ENCODE results near the gene MCRIP1.

MCRIP1 gene

GRCh38 chr17:81867170-81867990 lies 34.3 kb upstream of the MCRIP1 start:
- no peaks in the 10 kb centered on the region for H3K27me3 ChIP-seq (ENCODE audit: control insufficient read depth, insufficient read depth, low read length)
- H3K4me1 ChIP-seq (ENCODE audit: control insufficient read depth, insufficient read depth, low read length), result peaks cover 12% of the 10 kb centered on the region
- no peak overlapping the region for H3K4me3 ChIP-seq (ENCODE audit: low read length)
- H3K27ac ChIP-seq (ENCODE audit: low read depth, low read length), result peak overlapping the region; percentile 15
- peaks cover 11% of the 10 kb centered on the region for H3K36me3 ChIP-seq (ENCODE audit: control insufficient read depth, insufficient read depth, low read length)
- no peak overlapping the region for H3K9ac ChIP-seq (ENCODE audit: low read length)

GRCh38 chr17:81866440-81867169 lies 33.5 kb upstream of the MCRIP1 start:
- peaks cover 11% of the 10 kb centered on the region for H3K36me3 ChIP-seq (ENCODE audit: control insufficient read depth, insufficient read depth, low read length)
- H3K27me3 ChIP-seq (ENCODE audit: control insufficient read depth, insufficient read depth, low read length), result no peaks in the 10 kb centered on the region
- H3K27ac ChIP-seq (ENCODE audit: low read depth, low read length), result peak overlapping the region; percentile 15
- peaks cover 9% of the 10 kb centered on the region for H3K4me1 ChIP-seq (ENCODE audit: control insufficient read depth, insufficient read depth, low read length)
- no peak overlapping the region for H3K4me3 ChIP-seq (ENCODE audit: low read length)
- peak overlapping the region; percentile 32 for H3K9ac ChIP-seq (ENCODE audit: low read length)

GRCh38 chr17:81865733-81866439 lies 32.8 kb upstream of the MCRIP1 start:
- Histone ChIP-seq H3K27ac (ENCODE audit: low read depth, low read length) (no peak overlapping the region), H3K27me3 (ENCODE audit: control insufficient read depth, insufficient read depth, low read length) (no peaks in the 10 kb centered on the region), H3K9ac (ENCODE audit: low read length) (peak overlapping the region; percentile 32), H3K36me3 (ENCODE audit: control insufficient read depth, insufficient read depth, low read length) (peaks cover 11% of the 10 kb centered on the region), H3K4me1 (ENCODE audit: control insufficient read depth, insufficient read depth, low read length) (peaks cover 12% of the 10 kb centered on the region), H3K4me3 (ENCODE audit: low read length) (no peak overlapping the region)

GRCh38 chr17:81865358-81865732 lies 32.3 kb upstream of the MCRIP1 start:
- Histone ChIP-seq H3K4me3 (ENCODE audit: low read length) (no peak overlapping the region), H3K36me3 (ENCODE audit: control insufficient read depth, insufficient read depth, low read length) (peaks cover 11% of the 10 kb centered on the region), H3K4me1 (ENCODE audit: control insufficient read depth, insufficient read depth, low read length) (peaks cover 12% of the 10 kb centered on the region), H3K27ac (ENCODE audit: low read depth, low read length) (no peak overlapping the region), H3K27me3 (ENCODE audit: control insufficient read depth, insufficient read depth, low read length) (no peaks in the 10 kb centered on the region), H3K9ac (ENCODE audit: low read length) (no peak overlapping the region)

- H3K36me3 ChIP-seq (ENCODE audit: control insufficient read depth, insufficient read depth, low read length), result peaks cover 9% of the 10 kb centered on the region
- H3K27ac ChIP-seq (ENCODE audit: low read depth, low read length), result no peak overlapping the region
- peaks cover 13% of the 10 kb centered on the region for H3K4me1 ChIP-seq (ENCODE audit: control insufficient read depth, insufficient read depth, low read length)
- no peaks in the 10 kb centered on the region for H3K27me3 ChIP-seq (ENCODE audit: control insufficient read depth, insufficient read depth, low read length)
- H3K9ac ChIP-seq (ENCODE audit: low read length), result no peak overlapping the region
- no peak overlapping the region for H3K4me3 ChIP-seq (ENCODE audit: low read length)
These were observed 31.0 kb upstream of the MCRIP1 start for GRCh38 chr17:81863833-81864768.

- peaks cover 18% of the 10 kb centered on the region for H3K4me1 ChIP-seq (ENCODE audit: control insufficient read depth, insufficient read depth, low read length)
- no peaks in the 10 kb centered on the region for H3K27me3 ChIP-seq (ENCODE audit: control insufficient read depth, insufficient read depth, low read length)
- no peak overlapping the region for H3K4me3 ChIP-seq (ENCODE audit: low read length)
- peaks cover 7% of the 10 kb centered on the region for H3K36me3 ChIP-seq (ENCODE audit: control insufficient read depth, insufficient read depth, low read length)
- H3K9ac ChIP-seq (ENCODE audit: low read length), result no peak overlapping the region
- no peak overlapping the region for H3K27ac ChIP-seq (ENCODE audit: low read depth, low read length)
These were observed 30.1 kb upstream of the MCRIP1 start for GRCh38 chr17:81863123-81863675.

GRCh38 chr17:81860756-81861568 lies 27.9 kb upstream of the MCRIP1 start:
- Histone ChIP-seq H3K4me3 (ENCODE audit: low read length) (peak overlapping the region; percentile 82), H3K9ac (ENCODE audit: low read length) (peak overlapping the region; percentile 96), H3K27ac (ENCODE audit: low read depth, low read length) (peak overlapping the region; percentile 95), H3K4me1 (ENCODE audit: control insufficient read depth, insufficient read depth, low read length) (peaks cover 16% of the 10 kb centered on the region), H3K27me3 (ENCODE audit: control insufficient read depth, insufficient read depth, low read length) (no peaks in the 10 kb centered on the region), H3K36me3 (ENCODE audit: control insufficient read depth, insufficient read depth, low read length) (peaks cover 11% of the 10 kb centered on the region)

DNA sequence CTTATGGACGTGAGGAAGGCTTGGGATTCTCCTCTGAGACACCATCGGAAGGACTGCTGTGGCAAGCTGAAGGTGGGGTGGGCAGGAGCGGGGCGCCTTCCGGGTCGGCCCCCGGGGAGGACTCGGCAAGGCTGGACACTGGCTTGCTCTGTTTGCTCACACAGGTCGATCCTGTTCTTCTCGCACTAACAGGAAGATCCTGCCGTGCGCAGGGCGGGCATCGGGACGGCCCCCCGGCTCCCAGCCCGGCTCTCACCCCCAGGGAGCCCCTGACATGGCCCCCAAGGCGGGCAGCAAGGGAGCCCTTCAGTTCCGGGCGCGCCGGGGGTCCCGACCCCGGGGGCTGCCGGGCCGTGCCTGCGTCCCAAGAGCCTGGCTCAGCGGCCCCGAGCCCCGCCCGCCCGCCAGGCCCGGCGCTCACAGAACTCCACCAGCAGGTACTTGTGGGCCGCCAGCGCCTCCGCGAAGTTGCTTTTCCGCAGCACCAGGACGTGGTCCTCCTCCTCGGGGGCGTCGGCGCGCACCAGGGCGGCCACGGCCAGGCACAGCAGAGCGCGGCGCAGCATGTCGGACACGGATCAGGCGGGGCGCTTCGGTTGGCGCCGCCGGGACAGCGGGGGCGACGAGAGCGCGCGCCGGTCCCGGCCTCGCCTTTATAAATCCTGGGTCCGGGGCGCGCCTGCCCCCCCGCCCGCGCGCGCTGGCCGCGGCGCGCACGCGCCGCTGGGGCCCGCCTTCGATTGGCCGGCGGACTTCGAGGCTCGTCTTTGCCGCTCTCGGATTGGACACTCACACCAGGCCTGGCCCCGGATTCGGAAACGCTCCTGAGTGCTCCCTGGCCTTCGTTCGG lies 27.0 kb upstream of the MCRIP1 start, which contains the start of gene P4HB:
TSS of gene P4HB (minus strand) at position 630 of the 850 bp plus-strand sequence. CDS start at position 566, 64 bp downstream.
- Histone ChIP-seq H3K27ac (ENCODE audit: low read depth, low read length) (peak within 1 kb of the TSS; percentile 95), H3K36me3 (ENCODE audit: control insufficient read depth, insufficient read depth, low read length) (peaks cover 15% of the 10 kb centered on the region), H3K9ac (ENCODE audit: low read length) (peak within 1 kb of the TSS; percentile 96)

DNA sequence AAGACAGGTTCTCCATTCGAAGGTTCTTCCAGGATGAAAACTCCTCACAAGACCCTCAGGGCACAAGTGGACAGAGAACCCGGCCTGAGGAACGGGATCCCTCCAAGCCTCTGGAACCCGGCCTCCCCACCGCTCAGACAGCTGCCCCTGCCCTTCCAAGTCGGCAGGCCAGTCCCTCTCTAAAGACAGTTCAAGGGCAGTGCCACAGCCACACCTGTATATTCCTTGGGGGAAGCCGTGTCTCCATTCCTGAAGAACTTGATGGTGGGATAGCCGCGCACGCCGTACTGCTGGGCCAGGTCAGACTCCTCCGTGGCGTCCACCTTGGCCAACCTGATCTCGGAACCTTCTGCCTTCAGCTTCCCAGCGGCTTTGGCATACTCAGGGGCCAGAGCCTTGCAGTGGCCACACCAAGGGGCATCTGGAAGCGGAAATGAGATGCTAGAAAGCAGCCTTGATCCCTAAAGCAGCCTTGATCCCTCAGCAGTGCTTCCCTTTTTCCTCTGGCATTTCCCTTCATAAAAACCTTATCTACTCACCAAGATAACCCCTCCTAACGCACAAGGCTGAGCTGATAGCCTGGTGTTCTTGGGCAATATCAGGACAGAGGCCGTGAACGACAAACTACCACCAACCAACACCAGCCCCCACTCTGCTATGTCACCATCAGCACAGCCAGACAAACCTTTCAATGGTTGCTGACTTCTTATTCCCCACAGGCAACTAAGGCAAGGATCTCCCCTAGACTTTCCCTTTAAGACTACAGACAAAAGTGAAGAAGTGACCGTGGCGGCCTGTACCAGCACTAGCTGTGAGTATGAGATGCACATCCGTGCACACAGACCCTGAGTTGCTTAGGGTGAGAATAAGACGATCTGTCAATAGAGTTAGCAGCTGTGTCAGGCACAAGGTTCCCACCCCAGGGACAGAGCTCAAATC lies 26.1 kb upstream of the MCRIP1 start:
- H3K27ac ChIP-seq (ENCODE audit: low read depth, low read length), result peak overlapping the region; percentile 90

More for the DNA sequence above, 27.0 kb upstream of the MCRIP1 start, which contains the start of gene P4HB:
- Histone ChIP-seq H3K27me3 (ENCODE audit: control insufficient read depth, insufficient read depth, low read length) (no peaks in the 10 kb centered on the region), H3K4me3 (ENCODE audit: low read length) (peak within 1 kb of the TSS; percentile 95), H3K4me1 (ENCODE audit: control insufficient read depth, insufficient read depth, low read length) (peaks cover 16% of the 10 kb centered on the region)

More for the DNA sequence above, 26.1 kb upstream of the MCRIP1 start:
- Histone ChIP-seq H3K9ac (ENCODE audit: low read length) (peak overlapping the region; percentile 40), H3K27me3 (ENCODE audit: control insufficient read depth, insufficient read depth, low read length) (no peaks in the 10 kb centered on the region), H3K4me3 (ENCODE audit: low read length) (peak overlapping the region; percentile 95), H3K4me1 (ENCODE audit: control insufficient read depth, insufficient read depth, low read length) (peaks cover 16% of the 10 kb centered on the region), H3K36me3 (ENCODE audit: control insufficient read depth, insufficient read depth, low read length) (peaks cover 20% of the 10 kb centered on the region)

Measured in rectal smooth muscle tissue (tissue), 1 donor.